HPDE6-E6E7 (cell line): Measurements from ENCODE around the gene GRK2.
"Not testable (repeated sequence)": the region's sequence is repeated elsewhere in the genome, so short reads cannot be mapped to it uniquely, and the experiment has no call there.

Source experiments
- DNase-seq: peaks from one replicate; pipeline ENCODE4 v3.0.0; 2011; ENCODE audit warnings: missing footprints; ENCODE audit errors: extremely low spot score

GRK2 gene

DNA sequence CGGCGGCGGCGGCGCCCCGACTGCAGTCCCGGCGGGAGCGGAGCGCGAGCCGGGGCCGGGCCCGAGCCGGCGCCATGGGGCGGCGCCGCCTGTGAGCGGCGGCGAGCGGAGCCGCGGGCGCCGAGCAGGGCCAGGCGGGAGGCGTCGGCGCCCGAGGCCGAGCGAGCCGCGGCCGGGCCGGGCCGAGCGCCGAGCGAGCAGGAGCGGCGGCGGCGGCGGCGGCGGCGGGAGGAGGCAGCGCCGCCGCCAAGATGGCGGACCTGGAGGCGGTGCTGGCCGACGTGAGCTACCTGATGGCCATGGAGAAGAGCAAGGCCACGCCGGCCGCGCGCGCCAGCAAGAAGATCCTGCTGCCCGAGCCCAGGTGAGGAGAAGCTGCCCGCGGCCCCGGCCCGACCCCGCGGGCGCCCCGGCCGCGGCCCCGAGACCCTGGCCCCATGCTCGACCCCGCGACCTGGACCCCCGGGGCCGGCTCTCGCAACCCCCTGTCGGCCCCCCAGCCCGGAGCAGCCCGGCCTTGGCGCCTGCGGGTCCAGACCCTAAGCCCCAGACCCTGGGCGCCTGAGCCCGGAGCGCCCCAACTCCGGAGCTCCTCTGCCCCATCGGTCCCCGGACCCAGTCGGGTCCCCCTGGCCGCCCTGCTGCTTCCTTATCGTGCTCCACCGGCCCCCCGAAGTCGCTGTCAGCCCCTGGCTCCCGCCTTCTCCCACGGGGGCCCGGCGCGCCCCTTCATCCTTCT lies at the start of gene GRK2:
Gene GRK2 (plus strand): TSS at position 25 of the 739 bp plus-strand sequence. CDS start 227 bp downstream, at position 252.
- DNase-seq: no peak

DNA sequence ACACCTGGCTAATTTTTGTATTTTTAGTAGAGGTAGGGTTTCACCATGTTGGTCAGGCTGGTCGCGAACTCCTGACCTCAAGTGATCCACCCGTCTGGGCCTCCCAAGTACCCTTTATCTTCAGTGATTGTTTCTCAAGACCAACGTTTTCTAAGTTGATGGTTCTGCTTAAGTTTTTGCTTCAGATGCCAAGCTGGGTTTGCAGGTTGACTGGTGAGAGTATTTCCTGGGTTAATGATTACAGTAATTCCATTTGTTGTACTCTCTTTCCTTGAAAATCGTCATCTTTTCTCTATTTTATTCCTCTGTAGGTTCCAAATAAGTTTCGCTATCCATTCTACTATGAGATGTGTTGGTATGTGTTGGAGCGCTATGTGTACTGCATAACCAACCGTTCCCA lies 38.5 kb upstream of the GRK2 start:
- DNase-seq: no peak

DNA sequence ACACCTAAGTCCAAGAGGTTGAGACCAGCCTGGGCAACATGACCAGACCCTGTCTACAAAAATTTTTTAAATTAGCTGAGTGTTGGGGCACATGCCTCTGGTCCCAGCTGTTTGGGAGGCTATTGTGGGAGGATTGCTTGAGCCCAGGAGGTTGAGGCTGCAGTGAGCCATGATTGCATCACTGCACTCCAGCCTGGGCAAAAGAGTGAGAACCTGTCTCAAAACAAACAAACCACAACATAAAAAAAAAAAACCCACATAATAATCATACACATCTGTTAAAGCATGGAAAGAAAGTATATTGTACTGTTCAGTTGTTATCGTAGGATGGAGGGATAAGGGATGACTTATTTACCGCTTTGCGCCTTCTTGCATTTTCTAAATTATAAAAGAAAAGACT lies 35.9 kb upstream of the GRK2 start:
- no peak for DNase-seq

DNA sequence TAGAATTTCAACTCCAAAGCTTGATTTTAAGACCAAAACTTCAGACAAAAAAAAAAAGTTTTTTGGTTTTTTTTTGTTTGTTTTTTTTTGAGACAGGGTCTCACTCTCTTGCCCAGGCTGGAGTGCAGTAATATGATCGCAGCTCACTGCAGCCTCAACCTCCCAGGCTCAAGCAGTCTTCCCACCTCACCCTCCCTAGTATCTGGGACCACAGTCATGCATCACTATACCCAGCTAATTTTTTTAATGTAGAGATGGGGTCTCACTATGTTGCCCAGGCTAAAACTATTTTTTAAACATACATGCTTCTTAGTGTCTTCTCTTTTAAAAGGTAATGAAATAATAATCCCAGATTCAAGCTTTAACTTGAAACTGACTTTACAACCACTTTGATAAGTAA lies 35.4 kb upstream of the GRK2 start:
- no peak for DNase-seq

DNA sequence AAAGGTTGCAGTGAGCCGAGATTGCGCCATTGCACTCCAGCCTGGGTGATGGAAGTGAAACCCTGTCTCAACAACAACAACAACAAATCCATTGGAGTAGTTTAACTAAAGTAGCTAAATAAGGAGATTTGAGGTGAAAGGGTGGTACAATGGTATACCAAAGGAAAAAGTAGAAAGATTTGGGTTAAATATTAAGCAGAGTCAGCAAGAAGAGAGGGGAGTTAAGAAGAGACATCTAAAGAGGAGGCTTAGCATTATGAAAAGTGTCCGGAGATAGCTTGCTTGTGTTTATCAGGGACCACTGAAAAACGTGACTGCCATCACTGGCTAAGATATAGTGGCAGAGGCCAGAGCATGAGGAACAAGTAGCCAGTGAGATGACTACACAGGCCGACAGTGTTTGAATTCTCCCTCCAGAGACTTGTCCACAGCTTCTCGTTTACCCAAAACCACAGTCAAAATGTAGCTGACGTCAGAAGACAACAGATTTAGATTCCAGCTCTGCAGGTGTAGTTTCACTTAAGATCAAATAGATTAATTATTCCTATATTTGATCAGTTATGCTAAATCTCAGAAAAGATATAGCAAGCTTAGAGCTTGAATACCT lies 32.6 kb upstream of the GRK2 start:
- no peak for DNase-seq

DNA sequence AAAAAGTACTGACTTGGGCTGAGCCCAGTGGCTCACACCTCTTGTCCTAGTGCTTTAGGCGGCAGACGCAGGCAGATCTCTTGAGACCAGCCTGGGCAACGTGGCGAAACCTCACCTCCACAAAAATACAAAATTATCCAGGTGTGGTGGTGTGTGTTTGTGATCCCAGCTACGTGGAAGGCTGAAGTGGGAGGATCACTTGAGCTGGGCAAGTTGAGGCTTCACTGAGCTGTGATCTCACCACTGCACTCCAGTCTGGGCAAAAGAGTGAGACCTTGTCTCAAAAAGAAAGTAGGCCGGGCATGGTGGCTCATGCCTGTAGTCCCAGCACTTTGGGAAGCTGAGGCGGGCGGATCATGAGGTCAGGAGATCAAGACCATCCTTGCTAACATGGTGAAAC lies 31.7 kb upstream of the GRK2 start:
- DNase-seq: not testable (repeated sequence)

DNA sequence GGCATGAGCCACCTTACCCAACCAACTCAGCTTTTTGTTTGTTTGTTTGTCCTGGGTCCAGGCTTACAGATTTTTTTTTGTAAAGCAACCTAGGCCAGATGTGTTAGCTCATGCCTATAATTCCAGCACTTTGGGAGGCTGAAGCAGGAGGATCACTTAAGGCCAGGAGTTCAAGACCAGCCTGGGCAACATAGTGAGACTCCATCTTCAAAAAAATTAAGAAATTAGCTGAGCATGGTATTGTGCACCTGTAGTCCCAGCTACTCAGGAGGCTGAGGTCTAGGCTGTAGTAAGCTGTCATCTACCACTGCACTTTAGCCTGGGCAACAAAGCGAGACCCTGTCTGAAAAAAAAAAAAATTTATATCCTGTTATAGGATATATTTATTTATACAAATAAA lies 28.7 kb upstream of the GRK2 start:
- no peak for DNase-seq

DNA sequence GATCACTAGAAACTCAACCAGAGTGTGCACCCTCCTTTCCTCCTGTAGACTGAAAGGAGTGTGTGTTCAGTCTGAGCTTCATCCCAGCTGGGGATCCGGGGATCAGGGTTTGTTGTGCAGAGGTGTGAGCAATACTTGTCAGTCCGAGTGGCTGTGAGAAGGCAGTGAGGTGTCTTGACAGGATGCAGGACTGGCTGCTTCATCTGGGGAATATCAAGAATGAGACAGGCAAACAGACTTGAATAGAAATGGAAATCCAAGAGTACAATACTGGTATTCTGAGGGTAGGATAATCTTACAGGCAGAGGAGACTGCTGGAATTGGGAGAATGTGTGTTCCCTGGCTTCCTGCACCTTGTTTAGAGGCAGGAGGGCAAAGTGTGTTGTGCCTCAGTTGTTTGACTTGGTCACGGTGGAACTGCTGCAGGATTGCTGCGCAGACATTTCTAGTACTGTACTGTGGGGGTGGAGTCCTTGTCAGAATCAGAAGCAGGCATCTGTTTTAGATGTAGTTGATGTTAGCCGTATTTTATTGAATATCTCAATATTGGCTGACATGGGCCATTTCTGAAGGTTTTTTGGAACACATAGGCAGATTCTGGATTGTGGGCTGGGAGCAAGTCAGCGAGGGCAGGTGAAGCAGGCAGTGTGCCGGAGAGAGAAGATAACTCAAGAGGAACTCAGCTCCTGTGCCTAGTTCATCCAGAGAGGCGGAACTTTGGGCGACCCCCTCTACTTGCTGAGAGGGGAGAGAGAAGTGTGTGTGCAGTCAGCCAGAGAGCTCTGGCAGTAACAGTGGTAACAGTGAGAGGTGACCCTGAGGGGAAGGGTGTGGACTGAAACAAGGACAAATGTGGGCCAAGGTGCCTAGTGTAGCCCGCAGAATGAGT lies 27.1 kb upstream of the GRK2 start:
- no peak for DNase-seq

DNA sequence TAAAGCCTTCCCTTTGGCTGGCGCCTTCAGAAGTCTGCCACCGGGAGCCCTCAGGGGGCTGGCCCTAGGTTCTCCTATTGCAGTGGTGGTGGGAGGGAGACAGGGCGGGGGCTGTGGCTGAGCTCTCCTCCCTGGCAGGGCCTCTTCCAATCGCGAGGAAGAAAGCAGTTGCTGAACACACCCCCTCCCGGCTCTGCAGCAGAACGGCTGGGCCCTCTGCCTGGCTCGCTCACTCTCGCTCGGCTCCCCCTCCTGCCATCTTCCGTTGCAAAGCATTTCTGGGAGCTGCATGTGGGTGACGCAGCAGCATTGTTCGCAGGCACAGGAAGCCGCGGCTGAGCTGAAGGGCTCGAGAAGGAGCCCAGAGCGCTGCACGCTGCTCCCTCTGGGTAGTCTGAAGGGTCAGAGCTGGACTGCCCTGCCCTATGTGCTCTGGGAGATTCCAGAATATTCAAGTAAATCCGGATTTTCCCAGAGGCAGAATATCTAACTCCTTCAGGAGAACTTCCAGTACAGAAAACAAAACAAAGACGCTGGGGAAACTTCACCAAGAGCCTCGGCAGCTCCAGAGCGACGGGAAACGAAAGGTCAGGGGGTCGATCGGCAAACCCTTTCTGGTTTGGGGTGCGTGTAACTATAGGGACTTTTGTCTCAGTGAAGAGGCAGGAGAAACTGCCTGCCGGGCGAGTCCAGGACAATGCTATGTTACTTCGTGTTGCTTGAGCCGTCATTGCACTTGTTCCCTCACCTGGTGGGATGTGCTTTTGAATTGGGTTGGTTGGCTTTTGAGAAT lies 26.3 kb upstream of the GRK2 start:
- peak; percentile 97 for DNase-seq

DNA sequence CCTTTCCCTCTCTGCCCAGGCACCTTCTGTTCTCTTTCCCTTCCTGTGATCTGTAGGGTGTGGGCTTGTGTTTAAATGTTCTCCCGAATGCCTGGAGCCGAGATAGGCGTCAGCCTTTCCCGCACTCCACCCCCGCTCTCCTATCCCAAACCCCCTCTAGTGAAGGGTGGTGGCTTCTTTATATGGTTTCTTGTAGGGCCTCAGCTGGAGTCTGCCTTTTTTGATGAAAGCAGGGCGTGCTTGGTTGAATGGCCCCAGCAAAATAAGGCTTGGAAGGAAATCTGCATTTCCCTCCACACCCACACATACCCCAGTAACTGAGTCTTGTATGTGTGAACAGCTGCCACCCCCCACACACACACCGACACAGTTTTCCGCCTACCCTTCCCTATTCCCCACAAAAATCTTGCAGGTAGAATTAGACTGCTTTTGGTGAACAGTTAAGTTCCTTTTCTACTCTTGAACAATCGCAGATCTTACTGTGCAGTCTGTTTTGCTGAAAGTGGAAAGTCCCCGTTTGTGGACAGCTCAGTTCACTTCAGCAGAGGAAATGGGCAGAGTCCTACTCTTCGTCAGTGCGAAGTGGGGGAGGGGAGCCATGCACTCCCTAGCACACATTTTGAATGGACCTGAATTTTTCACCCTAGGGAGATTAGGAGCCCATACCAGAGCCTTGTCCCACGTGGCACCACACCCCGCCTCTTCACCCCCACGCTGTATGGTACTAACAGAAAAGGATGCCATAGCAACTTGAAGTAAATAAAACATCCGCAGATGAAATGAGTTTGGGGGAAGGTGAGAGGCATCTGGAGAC lies 25.5 kb upstream of the GRK2 start:
- no peak for DNase-seq

DNA sequence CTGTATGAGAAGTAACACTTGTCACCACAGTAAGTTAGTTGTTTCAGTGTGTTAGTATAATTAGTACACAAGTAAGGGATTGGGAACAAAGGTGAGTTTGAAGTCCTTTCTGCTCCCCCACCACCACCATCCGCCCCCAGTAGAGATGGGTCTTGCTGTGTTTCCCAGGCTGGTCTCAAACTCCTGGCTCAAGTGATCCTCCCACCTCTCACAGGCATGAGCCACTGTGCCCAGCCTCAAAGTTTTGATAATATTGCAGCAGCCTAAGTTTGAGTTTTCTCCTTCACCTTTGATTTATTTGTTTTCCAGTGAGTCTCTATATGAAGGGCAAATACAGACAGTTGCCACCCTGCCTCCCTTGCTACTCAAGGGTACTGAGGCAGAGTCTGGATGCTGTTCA lies 23.7 kb upstream of the GRK2 start:
- no peak for DNase-seq

DNA sequence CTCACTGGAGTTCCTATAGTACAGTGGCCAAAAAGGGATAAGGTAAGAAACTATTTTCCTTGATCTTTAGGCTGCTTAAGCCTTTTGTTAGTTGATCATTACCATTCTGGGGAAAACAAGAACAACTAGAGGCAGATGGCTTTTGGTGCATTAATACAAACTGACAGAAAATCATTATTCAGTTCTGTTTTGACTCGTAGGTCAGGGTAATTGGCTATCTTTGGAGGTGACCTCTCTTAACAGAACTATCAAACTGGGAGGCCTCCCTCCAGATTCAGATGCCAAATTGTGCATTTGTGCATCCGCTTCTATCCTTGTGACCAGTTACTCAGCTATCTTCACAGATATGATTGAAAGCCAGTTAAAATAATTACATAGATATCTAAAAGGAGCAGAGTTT lies 23.2 kb upstream of the GRK2 start:
- no peak for DNase-seq

DNA sequence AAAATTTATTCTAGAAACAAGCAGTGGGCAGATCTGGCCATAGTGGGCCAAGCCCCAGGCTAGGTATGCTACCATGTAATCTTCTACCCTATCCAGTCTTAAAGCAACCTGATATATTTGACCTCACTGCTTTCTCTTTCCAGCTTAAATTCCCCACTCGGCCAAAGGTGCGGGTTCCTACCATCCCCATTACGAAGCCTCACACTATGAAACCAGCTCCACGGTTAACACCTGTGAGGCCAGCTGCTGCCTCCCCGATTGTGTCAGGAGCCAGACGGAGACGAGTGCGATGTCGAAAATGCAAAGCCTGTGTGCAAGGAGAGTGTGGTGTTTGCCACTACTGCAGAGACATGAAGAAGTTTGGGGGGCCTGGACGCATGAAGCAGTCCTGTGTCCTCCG lies 21.2 kb upstream of the GRK2 start:
- no peak for DNase-seq

DNA sequence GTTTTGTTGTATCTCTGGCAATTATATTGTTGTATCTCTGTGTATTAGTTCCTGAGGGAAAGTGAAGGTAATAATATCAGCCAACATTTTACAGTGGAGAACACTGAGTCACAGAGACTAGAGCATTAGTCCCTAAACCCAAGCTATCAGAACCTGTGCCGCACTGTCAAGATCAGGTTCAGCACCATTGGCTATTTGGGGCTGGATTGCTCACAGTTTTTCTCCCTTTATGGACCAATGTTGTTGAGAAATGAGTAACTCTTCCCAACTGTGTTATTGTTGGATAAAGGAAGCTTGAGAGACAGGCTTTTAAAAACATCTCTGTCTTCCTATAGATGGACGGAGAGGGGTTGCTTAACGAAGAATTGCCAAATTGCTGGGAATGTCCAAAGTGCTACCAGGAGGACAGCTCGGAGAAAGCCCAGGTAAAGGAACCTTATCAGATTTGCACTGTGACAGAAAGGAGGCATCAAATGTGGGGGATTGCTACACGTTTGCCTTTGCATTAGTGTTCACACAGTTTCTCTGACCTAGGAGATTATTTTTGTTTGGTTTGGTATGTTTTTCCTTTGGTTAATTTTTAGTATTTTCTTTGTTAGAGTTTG lies 18.2 kb upstream of the GRK2 start:
- DNase-seq: no peak

DNA sequence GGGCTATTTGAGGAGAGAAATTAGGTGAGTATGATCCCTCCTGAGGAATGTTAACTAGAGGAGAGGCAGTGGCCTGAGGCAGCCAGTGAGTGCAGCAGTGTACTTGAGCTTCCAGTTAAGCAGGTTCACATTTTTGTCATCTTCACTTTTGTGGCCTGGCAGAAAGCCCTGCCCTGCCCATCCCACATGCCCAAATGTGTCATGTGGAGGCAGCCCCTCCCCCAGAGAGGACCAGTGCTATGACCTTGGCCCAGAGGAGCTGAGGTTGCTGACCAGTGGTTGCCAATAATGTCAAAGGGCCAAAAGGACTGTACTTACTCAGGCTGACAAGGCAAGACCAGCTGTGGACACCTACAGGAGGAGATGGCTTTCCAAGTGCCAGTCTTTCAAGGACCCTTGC lies 17.6 kb upstream of the GRK2 start:
- peak; percentile 90 for DNase-seq

DNA sequence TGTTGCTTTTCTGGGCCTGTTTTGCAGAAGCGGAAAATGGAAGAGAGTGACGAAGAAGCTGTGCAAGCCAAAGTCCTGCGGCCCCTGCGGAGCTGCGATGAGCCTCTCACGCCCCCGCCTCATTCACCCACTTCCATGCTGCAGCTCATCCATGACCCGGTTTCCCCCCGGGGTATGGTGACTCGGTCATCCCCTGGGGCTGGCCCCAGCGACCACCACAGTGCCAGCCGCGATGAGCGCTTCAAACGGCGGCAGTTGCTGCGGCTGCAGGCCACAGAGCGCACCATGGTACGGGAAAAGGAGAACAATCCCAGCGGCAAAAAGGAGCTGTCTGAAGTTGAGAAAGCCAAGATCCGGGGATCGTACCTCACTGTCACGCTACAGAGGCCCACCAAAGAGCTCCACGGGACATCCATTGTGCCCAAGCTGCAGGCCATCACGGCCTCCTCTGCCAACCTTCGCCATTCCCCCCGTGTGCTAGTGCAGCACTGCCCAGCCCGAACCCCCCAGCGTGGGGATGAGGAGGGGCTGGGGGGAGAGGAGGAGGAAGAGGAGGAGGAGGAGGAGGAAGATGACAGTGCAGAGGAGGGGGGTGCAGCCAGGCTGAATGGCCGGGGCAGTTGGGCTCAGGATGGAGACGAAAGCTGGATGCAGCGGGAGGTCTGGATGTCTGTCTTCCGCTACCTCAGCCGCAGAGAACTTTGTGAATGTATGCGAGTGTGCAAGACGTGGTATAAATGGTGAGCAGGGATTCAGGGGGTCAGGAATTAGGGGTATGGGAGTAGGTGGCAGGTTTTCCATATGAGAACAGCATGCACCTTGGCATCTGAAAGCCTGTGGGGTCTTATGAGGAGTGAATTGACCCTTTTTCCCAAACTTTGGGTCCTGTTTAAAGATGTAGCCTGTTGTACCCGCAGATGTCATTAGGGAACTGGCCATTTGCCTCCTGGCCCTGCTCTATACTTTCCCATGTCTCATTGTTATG lies 15.9 kb upstream of the GRK2 start:
- no peak for DNase-seq

DNA sequence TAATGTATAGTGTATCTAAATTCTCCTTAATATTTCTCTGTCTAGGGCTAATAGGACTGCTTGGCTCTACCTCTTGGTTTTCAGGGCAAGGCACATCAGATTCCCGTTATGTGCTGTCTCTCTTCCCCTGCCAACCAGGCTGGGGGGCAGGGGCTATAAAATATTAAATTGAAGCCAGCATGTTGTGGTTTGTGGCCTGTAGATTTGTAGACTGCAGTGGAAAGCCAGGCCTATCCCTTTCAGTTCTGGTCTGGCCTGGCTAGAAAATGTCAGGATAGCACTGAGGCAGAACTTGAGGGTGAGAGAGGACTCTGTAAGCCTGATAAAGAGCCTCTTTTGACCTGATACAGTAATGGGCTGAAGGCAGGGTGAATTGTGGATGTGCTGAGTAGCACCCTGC lies 14.4 kb upstream of the GRK2 start:
- no peak for DNase-seq

DNA sequence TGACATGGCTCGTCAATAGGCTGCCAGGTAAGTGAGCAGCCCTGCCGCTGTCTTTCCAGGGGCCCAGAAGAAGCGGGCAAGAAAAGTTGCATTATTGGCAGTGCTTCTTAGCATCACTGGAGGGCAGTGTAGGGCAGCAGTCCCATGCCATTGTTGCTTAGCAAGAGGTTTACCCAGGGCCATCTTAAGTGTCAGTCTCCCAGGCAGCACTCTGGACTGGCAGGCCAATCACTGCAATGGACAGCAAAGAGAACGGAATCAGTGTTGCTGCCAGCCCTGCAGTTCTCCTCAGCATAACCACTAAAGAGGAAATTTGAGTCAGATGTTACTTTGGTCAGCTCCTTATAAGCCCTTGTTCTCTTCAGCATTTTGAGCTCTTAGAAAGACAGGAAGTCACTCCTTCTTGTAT lies 13.4 kb upstream of the GRK2 start:
- DNase-seq: no peak

DNA sequence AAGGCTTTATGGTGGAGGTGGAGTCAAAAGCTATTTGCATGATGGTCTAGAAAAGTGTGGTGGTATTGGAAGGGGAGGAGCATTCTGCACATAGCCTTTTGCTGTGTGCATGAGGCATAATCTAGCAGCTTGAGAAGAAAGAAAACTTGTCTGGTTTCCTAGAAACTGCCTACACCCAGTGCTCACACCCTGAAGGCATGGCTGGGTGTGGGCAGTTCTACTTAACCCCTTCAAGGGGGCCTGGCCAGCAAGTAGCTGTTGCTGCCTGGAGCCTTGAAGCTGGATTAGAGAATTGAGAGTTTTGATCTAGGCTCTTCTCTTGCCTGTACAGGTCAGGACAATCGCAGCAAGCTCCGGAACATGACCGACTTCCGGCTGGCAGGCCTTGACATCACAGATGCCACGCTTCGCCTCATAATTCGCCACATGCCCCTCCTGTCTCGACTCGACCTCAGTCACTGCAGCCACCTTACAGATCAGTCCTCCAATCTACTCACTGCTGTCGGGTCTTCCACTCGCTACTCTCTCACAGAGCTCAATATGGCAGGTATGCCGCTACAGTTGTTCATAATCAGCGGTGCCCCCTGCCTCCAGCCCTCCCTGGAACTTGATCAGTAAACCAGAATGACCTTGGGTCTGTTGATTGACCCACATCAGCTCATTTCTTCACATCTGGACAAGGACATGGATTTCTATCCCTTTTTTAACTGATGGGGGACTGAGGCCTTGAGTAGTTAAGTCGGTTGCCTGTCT lies 12.2 kb upstream of the GRK2 start:
- no peak for DNase-seq
